Activated naive CD8-positive, alpha-beta T cell treated with anti-CD3 and anti-CD28 coated beads, Interleukin-2, amount 50 U/mL, for 24 hours (primary cell): Measurements from ENCODE around the gene ANKUB1.

Experiments used
- ATAC-seq: fragments of 150-1000 bp; cut with Tn5 transposase; one replicate; pipeline ENCODE4 v1.10.0; 2021
- DNase-seq: peaks from one replicate; pipeline ENCODE4 v3.0.0; 2021
- H3K27ac Mint-ChIP-seq: one replicate; pipeline ENCODE4 v1.8.0; 2021; ENCODE audit warnings: mild to moderate bottlenecking, mixed read lengths
- H3K27me3 Mint-ChIP-seq: one replicate; pipeline ENCODE4 v1.8.0; 2021; ENCODE audit warnings: mixed read lengths
- H3K36me3 Mint-ChIP-seq: one replicate; pipeline ENCODE4 v1.8.0; 2021; ENCODE audit warnings: low read depth, mixed read lengths
- H3K4me1 Mint-ChIP-seq: one replicate; pipeline ENCODE4 v1.8.0; 2021; ENCODE audit warnings: mixed read lengths
- H3K4me3 Mint-ChIP-seq: one replicate; pipeline ENCODE4 v1.8.0; 2021; ENCODE audit warnings: mild to moderate bottlenecking, moderate library complexity, mixed read lengths
- H3K9me3 Mint-ChIP-seq: one replicate; pipeline ENCODE4 v1.8.0; 2021; ENCODE audit warnings: mixed read lengths

ANKUB1 gene

GRCh38 chr3:149790698-149791097 lies 1.7 kb downstream of the ANKUB1 start:
- Mint-ChIP-seq H3K27me3 (peaks cover 25% of the 10 kb centered on the region), H3K36me3 (no peaks in the 10 kb centered on the region), H3K27ac (no peak overlapping the region), H3K4me1 (no peaks in the 10 kb centered on the region), H3K9me3 (no peaks in the 10 kb centered on the region), H3K4me3 (no peak overlapping the region)
- ATAC-seq (no peak), DNase-seq (no peak)

- Mint-ChIP-seq H3K9me3 (no peaks in the 10 kb centered on the region), H3K4me1 (no peaks in the 10 kb centered on the region), H3K4me3 (no peak overlapping the region), H3K27ac (no peak overlapping the region), H3K27me3 (peaks cover 25% of the 10 kb centered on the region), H3K36me3 (no peaks in the 10 kb centered on the region)
- ATAC-seq (no peak), DNase-seq (no peak)
Observed at GRCh38 chr3:149790268-149790667, 2.1 kb downstream of the ANKUB1 start.

GRCh38 chr3:149784064-149784704 lies 8.2 kb downstream of the ANKUB1 start:
- ATAC-seq (no peak), DNase-seq (no peak)
- peaks cover 2% of the 10 kb centered on the region for H3K27me3 Mint-ChIP-seq
- peaks cover 11% of the 10 kb centered on the region for H3K4me1 Mint-ChIP-seq
- H3K36me3 Mint-ChIP-seq = no peaks in the 10 kb centered on the region
- H3K9me3 Mint-ChIP-seq = no peaks in the 10 kb centered on the region
- H3K4me3 Mint-ChIP-seq = no peak overlapping the region
- H3K27ac Mint-ChIP-seq = no peak overlapping the region

DNA sequence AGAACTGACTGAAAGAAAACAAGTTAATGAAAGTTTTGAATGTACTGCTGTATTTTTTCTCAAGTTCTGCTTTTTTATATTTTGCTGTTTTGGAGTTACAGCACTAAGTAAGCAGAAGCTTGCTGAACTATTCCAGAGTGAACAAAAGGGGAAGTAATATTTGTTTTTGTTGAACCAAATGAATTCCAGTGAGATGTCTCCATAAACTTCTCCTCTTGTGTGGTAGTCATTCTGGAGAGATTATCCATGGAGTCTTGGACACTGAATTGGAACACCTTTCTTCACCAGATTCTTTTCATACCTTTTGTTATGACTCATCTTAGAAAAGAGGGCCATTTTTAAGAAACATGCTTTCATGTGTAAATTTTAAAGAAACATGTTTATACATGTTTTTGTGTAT lies 8.8 kb downstream of the ANKUB1 start:
- Mint-ChIP-seq H3K27me3 (peaks cover 2% of the 10 kb centered on the region), H3K36me3 (no peaks in the 10 kb centered on the region), H3K4me1 (peaks cover 11% of the 10 kb centered on the region), H3K9me3 (no peaks in the 10 kb centered on the region), H3K4me3 (no peak overlapping the region), H3K27ac (no peak overlapping the region)
- ATAC-seq (no peak), DNase-seq (no peak)

DNA sequence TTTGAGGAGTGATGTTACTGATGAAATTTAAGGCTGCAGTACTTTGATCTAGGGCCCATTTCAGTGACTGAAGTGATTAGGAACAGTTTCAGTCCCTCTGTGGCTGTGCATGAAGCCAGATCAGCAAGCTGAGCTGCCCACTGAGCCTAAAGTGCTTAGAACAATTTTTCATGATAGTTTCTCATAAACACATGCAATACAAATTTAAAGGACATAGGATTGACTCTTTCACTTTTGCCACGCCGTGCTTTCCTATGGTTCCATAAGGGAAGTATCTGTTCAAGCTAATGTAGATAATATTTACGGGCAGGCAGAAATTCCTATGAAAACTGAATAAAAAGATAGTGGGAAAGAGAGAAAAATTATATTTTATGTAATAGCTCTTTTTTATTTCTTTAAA lies 10.6 kb downstream of the ANKUB1 start:
- Mint-ChIP-seq H3K27ac (no peak overlapping the region), H3K36me3 (no peaks in the 10 kb centered on the region), H3K4me3 (no peak overlapping the region), H3K27me3 (peaks cover 2% of the 10 kb centered on the region), H3K4me1 (peaks cover 11% of the 10 kb centered on the region), H3K9me3 (no peaks in the 10 kb centered on the region)
- no peak for ATAC-seq
- no peak for DNase-seq

- H3K36me3 Mint-ChIP-seq = no peaks in the 10 kb centered on the region
- H3K4me1 Mint-ChIP-seq = peaks cover 11% of the 10 kb centered on the region
- DNase-seq (no peak), ATAC-seq (no peak)
- H3K9me3 Mint-ChIP-seq = no peaks in the 10 kb centered on the region
- H3K27ac Mint-ChIP-seq = peak overlapping the region; percentile 44
- H3K27me3 Mint-ChIP-seq = peaks cover 2% of the 10 kb centered on the region
- H3K4me3 Mint-ChIP-seq = no peak overlapping the region
Observed at GRCh38 chr3:149781211-149781610, 11.1 kb downstream of the ANKUB1 start.

DNA sequence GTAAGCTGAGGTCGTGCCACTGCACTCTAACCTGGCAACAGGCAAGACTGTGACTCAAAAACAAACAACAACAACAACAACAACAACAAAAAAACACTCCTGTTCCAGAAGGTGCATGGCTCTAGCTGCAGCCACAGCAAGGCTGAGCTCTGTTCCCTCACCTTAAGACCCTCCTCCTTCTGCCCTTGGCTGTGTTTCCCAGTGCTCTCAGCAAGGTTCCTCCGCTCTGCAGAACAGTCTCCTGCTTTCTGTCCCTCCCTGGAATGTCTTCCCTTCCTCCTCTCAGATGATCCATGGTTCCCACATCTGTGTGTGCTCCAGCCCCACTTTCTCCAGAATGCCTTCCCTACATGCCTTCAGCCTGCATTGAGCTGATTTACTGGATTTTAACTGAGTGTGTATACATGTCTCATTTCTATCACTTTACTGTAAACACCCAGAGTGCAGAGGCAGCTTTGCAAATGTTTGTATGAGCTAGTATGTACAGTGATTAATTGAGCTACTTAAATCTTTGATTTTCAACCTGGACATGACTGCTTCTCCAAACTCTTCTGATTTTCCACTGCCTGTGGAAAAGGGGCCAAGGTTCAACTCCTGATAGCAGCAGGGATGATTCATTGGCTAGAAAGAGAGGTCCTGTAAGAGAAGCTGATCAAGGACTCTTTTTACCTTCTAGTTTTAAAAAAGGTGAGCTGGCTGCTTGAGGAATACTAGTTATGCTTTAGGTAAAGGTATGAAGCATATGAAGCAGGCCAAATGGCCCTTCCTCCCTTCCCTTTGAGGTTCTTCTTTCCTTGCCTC lies 14.7 kb downstream of the ANKUB1 start:
- no peaks in the 10 kb centered on the region for H3K36me3 Mint-ChIP-seq
- H3K4me3 Mint-ChIP-seq = no peak overlapping the region
- ATAC-seq (no peak), DNase-seq (no peak)
- H3K4me1 Mint-ChIP-seq = peaks cover 9% of the 10 kb centered on the region
- no peak overlapping the region for H3K27ac Mint-ChIP-seq
- no peaks in the 10 kb centered on the region for H3K9me3 Mint-ChIP-seq
- peaks cover 3% of the 10 kb centered on the region for H3K27me3 Mint-ChIP-seq

GRCh38 chr3:149776170-149776569 lies 16.2 kb downstream of the ANKUB1 start:
- Mint-ChIP-seq H3K36me3 (no peaks in the 10 kb centered on the region), H3K4me1 (peaks cover 4% of the 10 kb centered on the region), H3K9me3 (no peaks in the 10 kb centered on the region), H3K4me3 (no peak overlapping the region), H3K27me3 (peaks cover 7% of the 10 kb centered on the region), H3K27ac (no peak overlapping the region)
- no peak for ATAC-seq
- no peak for DNase-seq

- Mint-ChIP-seq H3K4me1 (no peaks in the 10 kb centered on the region), H3K4me3 (no peak overlapping the region), H3K27ac (no peak overlapping the region), H3K9me3 (no peaks in the 10 kb centered on the region), H3K27me3 (peaks cover 11% of the 10 kb centered on the region), H3K36me3 (no peaks in the 10 kb centered on the region)
- ATAC-seq (no peak), DNase-seq (no peak)
Observed at GRCh38 chr3:149772861-149773260, 19.5 kb downstream of the ANKUB1 start.

DNA sequence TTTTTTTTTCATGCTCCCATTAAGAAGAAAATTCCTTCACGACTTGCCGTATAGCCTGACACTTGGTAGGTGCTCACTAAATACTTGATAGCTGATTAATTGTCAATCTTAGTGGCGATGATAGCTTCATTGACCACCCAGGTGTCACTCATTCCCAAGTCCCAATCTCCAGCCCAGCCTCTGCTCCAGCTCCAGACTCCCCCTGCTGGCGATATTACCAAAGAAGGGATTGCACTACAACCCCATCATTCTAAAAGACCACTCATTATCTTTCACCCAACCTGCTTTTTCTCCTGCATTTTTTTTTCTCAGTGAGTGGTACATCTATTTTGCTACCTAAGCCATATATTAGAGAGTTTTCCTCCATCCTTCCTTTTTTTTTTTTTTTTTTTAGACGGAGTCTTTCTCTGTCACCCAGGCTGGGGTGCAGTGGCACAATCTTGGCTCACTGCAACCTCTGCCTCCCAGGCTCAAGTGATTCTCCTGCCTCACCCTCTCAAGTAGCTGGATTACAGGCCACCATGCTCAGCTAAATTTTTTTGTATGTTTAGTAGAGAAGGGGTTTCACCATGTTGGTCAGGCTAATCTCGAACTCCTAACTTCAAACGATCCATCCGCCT lies 20.6 kb downstream of the ANKUB1 start:
- Mint-ChIP-seq H3K9me3 (no peaks in the 10 kb centered on the region), H3K4me3 (no peak overlapping the region), H3K4me1 (no peaks in the 10 kb centered on the region), H3K27ac (no peak overlapping the region), H3K27me3 (peaks cover 16% of the 10 kb centered on the region), H3K36me3 (no peaks in the 10 kb centered on the region)
- DNase-seq = peak; percentile 49
- ATAC-seq = no peak

DNA sequence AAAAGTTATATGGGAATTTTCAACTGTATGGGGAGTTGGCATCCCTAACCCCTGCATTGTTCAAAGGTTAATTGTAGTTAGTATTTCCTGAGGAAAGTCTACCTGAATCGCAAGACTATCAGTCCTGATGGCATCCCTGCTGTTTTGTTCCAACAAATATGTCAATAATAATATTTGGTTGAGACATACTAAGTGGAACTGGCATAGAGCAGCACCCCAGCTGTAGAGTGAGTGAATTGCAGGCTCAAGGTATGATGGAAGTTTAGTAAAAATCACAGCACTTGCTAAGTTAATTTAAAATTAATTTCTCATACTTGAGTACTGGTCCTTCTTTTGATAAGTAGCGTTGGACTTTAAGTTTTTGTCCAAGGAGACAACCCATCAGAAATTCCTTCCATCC lies 22.1 kb downstream of the ANKUB1 start:
- Mint-ChIP-seq H3K4me1 (no peaks in the 10 kb centered on the region), H3K9me3 (no peaks in the 10 kb centered on the region), H3K27me3 (peaks cover 30% of the 10 kb centered on the region), H3K27ac (no peak overlapping the region), H3K4me3 (no peak overlapping the region), H3K36me3 (no peaks in the 10 kb centered on the region)
- ATAC-seq (no peak), DNase-seq (no peak)

DNA sequence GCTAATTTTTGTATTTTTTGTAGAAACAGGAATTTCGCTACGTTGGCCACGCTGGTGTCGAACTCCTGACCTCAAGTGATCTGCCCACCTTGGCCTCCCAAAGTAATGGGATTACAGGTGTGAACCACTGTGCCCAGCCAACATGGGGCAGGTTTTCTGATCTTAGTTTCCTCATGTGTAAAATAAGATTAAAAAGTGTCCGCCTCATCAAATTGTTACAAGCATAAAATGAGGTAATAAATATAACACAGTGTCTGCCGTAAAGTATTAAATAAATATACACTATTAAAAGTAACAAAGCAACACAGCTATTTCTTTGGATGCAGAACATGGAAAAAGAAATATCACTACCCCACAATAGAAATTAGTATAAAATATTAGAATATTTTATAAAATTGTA lies 23.6 kb downstream of the ANKUB1 start:
- H3K4me1 Mint-ChIP-seq = no peaks in the 10 kb centered on the region

GRCh38 chr3:149767720-149768119 lies 24.6 kb downstream of the ANKUB1 start:
- H3K9me3 Mint-ChIP-seq = no peaks in the 10 kb centered on the region
- H3K36me3 Mint-ChIP-seq = no peaks in the 10 kb centered on the region
- no peak overlapping the region for H3K27ac Mint-ChIP-seq
- no peak for DNase-seq
- peaks cover 36% of the 10 kb centered on the region for H3K27me3 Mint-ChIP-seq
- H3K4me3 Mint-ChIP-seq = no peak overlapping the region
- no peak for ATAC-seq
- no peaks in the 10 kb centered on the region for H3K4me1 Mint-ChIP-seq

More for the DNA sequence above, 23.6 kb downstream of the ANKUB1 start:
- Mint-ChIP-seq H3K4me3 (no peak overlapping the region), H3K27me3 (peaks cover 36% of the 10 kb centered on the region), H3K27ac (no peak overlapping the region), H3K36me3 (no peaks in the 10 kb centered on the region), H3K9me3 (no peaks in the 10 kb centered on the region)
- no peak for ATAC-seq
- DNase-seq = no peak

- DNase-seq (no peak), ATAC-seq (no peak)
- no peak overlapping the region for H3K4me3 Mint-ChIP-seq
- peaks cover 35% of the 10 kb centered on the region for H3K27me3 Mint-ChIP-seq
- no peaks in the 10 kb centered on the region for H3K9me3 Mint-ChIP-seq
- H3K27ac Mint-ChIP-seq = no peak overlapping the region
- no peaks in the 10 kb centered on the region for H3K4me1 Mint-ChIP-seq
- H3K36me3 Mint-ChIP-seq = no peaks in the 10 kb centered on the region
Observed at GRCh38 chr3:149765762-149766334, 26.5 kb downstream of the ANKUB1 start.

- Mint-ChIP-seq H3K27me3 (peaks cover 40% of the 10 kb centered on the region), H3K9me3 (no peaks in the 10 kb centered on the region), H3K27ac (no peak overlapping the region), H3K4me3 (no peak overlapping the region), H3K4me1 (no peaks in the 10 kb centered on the region), H3K36me3 (no peaks in the 10 kb centered on the region)
- no peak for ATAC-seq
- DNase-seq = no peak
Observed at GRCh38 chr3:149764302-149764701, 28.1 kb downstream of the ANKUB1 start.
